Erythroblast (primary cell): ENCODE data around the gene GFRA1.

Experiments used
- GATA1 ChIP-seq: IDR thresholded peaks from 2 replicates; pipeline ENCODE4 v1.6.1; 2011; ENCODE audit warnings: low read depth, mild to moderate bottlenecking, control low read depth, low read length, moderate library complexity
- POLR2A ChIP-seq: IDR thresholded peaks from 2 replicates; pipeline ENCODE4 v1.6.1; 2011; ENCODE audit warnings: mild to moderate bottlenecking, low read length

DNA sequence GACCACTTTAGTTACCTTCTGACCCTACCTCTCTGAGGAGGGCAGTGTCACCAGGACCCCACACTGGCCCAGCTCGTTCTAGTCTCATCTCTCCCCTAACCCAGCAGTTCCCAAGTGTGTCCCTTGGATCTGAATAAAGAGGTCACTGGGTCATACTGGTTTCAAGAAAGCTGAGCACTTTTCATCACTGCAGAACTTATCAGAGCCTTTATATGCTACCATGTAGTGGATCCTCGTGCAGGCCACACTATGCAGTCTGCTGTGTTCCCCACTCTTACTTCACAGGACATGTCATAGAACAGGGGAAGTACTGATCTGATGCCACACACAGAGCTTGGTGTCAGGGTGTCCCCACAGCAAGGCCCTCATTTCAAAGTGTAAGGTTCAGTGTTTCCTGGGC is 113.8 kb downstream of the GFRA1 start:
- TF ChIP-seq POLR2A = no peak
- no peak for TF ChIP-seq GATA1
